ENCODE data around the gene FAR2. TPM values are rescaled to one million over a fixed set of nuclear protein-coding genes. Genes with fewer than 3 reads are reported as not detected.

The FAR2 gene
- polyA plus RNA-seq, 3 donors: 14.8 to 38.0 (median 35.8) TPM

GRCh38 chr12:29110506-29111442 lies 38.3 kb upstream of the FAR2 start:
- Histone ChIP-seq H3K9ac (ENCODE audit: insufficient read depth, low read length, poor library complexity, severe bottlenecking) (no peak overlapping the region), H3K4me2 (replicated peaks; ENCODE audit: extremely low read depth, low read length, poor library complexity, severe bottlenecking) (no peak overlapping the region), H3K4me3 (replicated peaks in 1 of 3; ENCODE audit: low read depth in 2 of 3, low read length in 3 of 3) (no peak overlapping the region), H3K27me3 (ENCODE audit: control insufficient read depth in 2 of 2, insufficient read depth in 2 of 2, low read length in 2 of 2) (peaks cover 0 to 7% of the 10 kb centered on the region in 2 donors), H3K4me1 (ENCODE audit: control insufficient read depth in 1 of 2, insufficient read depth in 2 of 2, low read length in 2 of 2) (no peaks in the 10 kb centered on the region), H2AFZ (ENCODE audit: insufficient read depth, low read depth, low read length, poor library complexity, severe bottlenecking) (no peak overlapping the region), H3K9me3 (replicated peaks in 1 of 2; ENCODE audit: control insufficient read depth in 1 of 2, insufficient read depth in 1 of 2, low read length in 2 of 2) (peaks cover 13 to 26% of the 10 kb centered on the region in 2 donors), H3K36me3 (replicated peaks in 1 of 2; ENCODE audit: control insufficient read depth in 1 of 2, insufficient read depth in 2 of 2, low read length in 2 of 2) (no peaks in the 10 kb centered on the region), H3K27ac (ENCODE audit: low read depth in 1 of 2, low read length in 2 of 2) (no peak overlapping the region), H4K20me1 (ENCODE audit: insufficient read depth, low read length) (no peaks in the 10 kb centered on the region), H3K79me2 (ENCODE audit: insufficient read depth, low read length) (no peaks in the 10 kb centered on the region)
- TF ChIP-seq CTCF (IDR thresholded peaks at IDR 0.05): no peak
- Mint-ChIP-seq H3K4me3 (no peak overlapping the region), H3K27ac (peak overlapping the region in 1 of 7 donors; percentile 23), H3K4me1 (no peaks in the 10 kb centered on the region), H3K9me3 (peaks cover 24 to 43% (median 39%) of the 10 kb centered on the region in 7 donors), H3K27me3 (ENCODE audit: low read depth in 3 of 3) (peaks cover 6 to 25% (median 6%) of the 10 kb centered on the region in 3 donors), H3K36me3 (no peaks in the 10 kb centered on the region)
- DNase-seq: no peak
- intact Hi-C loops (cut with micrococcal nuclease): no loop called here
- no CpG with 5 or more reads among the region's 5 CpGs for WGBS (ENCODE audit: insufficient coverage)

- Histone ChIP-seq H3K79me2 (ENCODE audit: insufficient read depth, low read length) (no peaks in the 10 kb centered on the region), H2AFZ (ENCODE audit: insufficient read depth, low read depth, low read length, poor library complexity, severe bottlenecking) (no peak overlapping the region), H4K20me1 (ENCODE audit: insufficient read depth, low read length) (no peaks in the 10 kb centered on the region), H3K27me3 (ENCODE audit: control insufficient read depth in 2 of 2, insufficient read depth in 2 of 2, low read length in 2 of 2) (peaks cover 0 to 7% of the 10 kb centered on the region in 2 donors), H3K27ac (ENCODE audit: low read depth in 1 of 2, low read length in 2 of 2) (no peak overlapping the region), H3K9ac (ENCODE audit: insufficient read depth, low read length, poor library complexity, severe bottlenecking) (no peak overlapping the region), H3K4me2 (replicated peaks; ENCODE audit: extremely low read depth, low read length, poor library complexity, severe bottlenecking) (no peak overlapping the region), H3K4me3 (replicated peaks in 1 of 3; ENCODE audit: low read depth in 2 of 3, low read length in 3 of 3) (no peak overlapping the region), H3K9me3 (replicated peaks in 1 of 2; ENCODE audit: control insufficient read depth in 1 of 2, insufficient read depth in 1 of 2, low read length in 2 of 2) (peaks cover 13 to 26% of the 10 kb centered on the region in 2 donors), H3K36me3 (replicated peaks in 1 of 2; ENCODE audit: control insufficient read depth in 1 of 2, insufficient read depth in 2 of 2, low read length in 2 of 2) (no peaks in the 10 kb centered on the region), H3K4me1 (ENCODE audit: control insufficient read depth in 1 of 2, insufficient read depth in 2 of 2, low read length in 2 of 2) (no peaks in the 10 kb centered on the region)
- no peak for TF ChIP-seq CTCF (IDR thresholded peaks at IDR 0.05)
- Mint-ChIP-seq H3K27me3 (ENCODE audit: low read depth in 3 of 3) (peaks cover 4 to 24% (median 6%) of the 10 kb centered on the region in 3 donors), H3K4me1 (no peaks in the 10 kb centered on the region), H3K4me3 (no peak overlapping the region), H3K9me3 (peaks cover 24 to 44% (median 39%) of the 10 kb centered on the region in 7 donors), H3K27ac (no peak overlapping the region), H3K36me3 (no peaks in the 10 kb centered on the region)
- intact Hi-C loops (cut with micrococcal nuclease): no loop called here
- no CpG with 5 or more reads among the region's 2 CpGs for WGBS (ENCODE audit: insufficient coverage)
- DNase-seq: no peak
Observed at GRCh38 chr12:29113101-29113500, 36.0 kb upstream of the FAR2 start.

All from CD14-positive monocyte (primary cell).